Lung microvascular endothelial cell (primary cell): ENCODE data around the gene TBCD. TPM values are rescaled to one million over a fixed set of nuclear protein-coding genes. Genes with fewer than 3 reads are reported as not detected.

Experiments used
- DNase-seq, 2 donors: peaks; one replicate each; pipeline versions ENCODE4 v3.0.0 to v3.0.0-alpha.2; 2010; ENCODE audit warnings: low read depth in 2 of 2
- total RNA-seq: library from RNA; depleted of rRNA; stranded (reverse); fragments of >200 nt; gene quantifications from 2 replicates; pipeline ENCODE4 v1.2.1, GENCODE V29; 2014

TBCD gene
- total RNA-seq, 1 donor from 2014 or later, result 44.8 TPM

DNA sequence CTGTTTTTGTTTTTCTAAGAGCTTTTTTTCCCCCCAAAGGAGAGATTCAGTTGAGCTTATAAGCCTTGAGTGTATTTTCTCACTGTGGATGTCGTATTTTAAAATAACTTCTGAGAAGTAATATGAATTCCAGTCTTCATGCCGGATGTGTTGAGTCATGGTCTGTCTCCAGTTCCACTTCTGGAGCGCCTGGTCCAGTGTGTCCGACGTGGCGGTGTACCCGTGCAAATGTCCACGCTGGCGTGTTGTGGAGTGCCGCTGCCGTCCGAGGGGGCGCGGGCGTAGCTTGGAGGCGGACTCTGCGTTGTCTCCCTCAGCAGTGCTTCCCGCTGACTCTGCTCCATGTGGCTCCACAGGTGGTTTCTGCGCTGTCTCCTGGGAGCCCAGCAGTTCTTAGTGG is 148.9 kb downstream of the TBCD start:
- DNase-seq, result no peak

DNA sequence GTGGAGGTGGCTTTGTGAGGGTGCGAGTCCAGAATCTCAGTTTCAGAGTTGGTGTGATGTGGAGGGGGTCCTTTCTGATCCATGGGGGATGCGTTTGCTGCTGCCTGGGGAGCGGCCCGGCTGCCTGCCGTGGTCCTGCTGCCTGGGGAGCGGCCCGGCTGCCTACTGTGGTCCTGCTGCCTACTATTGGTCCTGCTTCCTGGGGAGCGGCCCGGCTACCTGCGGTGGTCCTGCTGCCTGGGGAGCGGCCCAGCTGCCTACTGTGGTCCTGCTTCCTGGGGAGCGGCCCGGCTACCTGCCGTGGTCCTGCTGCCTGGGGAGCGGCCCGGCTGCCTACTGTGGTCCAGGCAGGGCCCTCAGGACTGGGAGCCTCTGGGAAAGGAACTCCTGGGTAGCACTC is 149.5 kb downstream of the TBCD start:
- no peak for DNase-seq

DNA sequence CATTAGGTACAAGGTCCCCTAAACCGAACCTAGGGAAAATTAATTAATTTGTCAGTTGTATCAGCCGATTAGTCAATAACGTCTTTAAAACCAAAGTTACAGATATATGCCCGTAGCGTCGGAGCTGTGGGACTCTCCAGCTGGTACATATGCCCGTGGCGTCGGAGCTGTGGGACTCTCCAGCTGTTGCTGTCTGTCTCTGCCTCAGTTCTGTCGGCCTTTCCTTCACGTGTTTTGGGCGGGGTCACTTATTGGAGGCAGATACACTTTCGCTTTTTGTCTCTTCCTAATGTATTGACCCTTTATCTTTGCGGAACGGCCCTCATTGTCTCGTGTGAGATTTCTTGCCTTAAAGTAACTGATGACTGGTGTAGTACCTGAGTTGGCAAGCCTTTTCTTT is 150.0 kb downstream of the TBCD start:
- no peak for DNase-seq

DNA sequence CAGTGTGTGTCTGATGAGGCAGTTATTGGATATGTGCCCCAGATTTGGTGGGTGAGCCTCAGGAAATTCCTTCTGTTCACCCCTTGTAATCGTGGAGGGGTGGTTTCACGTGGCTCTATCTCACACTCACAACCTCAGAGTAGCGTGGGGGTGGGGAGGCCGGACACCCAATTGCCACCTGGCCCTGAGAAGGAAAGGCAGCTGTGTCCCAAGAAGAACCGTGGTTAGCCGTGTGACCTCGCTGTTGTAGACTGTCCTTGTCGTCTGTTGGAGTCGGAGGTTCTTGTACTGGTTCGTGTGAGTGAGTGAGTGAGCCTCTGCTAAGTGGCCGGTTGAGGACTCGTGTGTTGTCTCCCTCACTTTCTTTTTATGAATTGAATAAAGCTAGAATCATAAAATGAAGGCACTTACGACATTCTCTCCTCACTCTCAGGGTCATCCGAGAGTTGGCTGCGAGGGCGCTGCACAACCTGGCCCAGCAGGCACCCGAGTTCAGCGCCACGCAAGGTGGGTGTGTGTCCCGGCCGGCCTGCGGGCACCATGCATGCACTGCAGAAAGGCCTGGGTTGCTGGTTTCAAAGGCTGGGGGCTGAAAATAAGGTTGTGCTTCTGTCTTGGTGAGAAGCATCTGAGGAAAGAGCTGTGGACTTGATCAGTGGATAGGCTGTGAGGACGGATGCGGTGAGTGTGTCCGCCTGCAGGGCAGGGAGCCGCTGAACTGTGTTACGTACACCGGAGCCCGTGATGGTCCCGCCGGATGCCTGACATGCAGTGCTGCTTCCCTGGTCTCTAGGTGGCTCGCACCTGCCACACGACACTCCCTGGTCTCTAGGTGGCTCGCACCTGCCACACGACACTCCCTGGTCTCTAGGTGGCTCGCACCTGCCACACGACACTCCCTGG is 151.4 kb downstream of the TBCD start:
- no peak for DNase-seq

DNA sequence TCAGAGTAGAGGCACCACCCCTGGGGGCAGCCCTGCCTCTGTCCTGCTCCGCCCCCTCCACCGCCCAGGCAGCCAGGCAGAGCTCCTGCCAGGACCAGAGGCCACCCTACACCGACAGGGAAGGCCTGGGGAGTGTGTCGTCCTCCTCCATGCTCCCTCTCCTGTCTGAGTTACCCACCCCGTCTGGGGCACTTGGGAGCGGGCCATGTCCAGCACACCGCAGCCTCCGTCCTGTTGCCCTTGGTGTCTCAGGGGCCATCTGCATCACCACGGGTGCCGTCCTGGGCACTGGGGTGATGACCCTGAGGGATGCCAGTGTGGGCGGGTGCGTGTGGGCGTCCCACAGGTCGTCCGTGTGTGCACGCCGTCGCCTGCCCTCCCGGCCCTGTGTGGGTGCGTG is 153.3 kb downstream of the TBCD start:
- DNase-seq, result no peak

DNA sequence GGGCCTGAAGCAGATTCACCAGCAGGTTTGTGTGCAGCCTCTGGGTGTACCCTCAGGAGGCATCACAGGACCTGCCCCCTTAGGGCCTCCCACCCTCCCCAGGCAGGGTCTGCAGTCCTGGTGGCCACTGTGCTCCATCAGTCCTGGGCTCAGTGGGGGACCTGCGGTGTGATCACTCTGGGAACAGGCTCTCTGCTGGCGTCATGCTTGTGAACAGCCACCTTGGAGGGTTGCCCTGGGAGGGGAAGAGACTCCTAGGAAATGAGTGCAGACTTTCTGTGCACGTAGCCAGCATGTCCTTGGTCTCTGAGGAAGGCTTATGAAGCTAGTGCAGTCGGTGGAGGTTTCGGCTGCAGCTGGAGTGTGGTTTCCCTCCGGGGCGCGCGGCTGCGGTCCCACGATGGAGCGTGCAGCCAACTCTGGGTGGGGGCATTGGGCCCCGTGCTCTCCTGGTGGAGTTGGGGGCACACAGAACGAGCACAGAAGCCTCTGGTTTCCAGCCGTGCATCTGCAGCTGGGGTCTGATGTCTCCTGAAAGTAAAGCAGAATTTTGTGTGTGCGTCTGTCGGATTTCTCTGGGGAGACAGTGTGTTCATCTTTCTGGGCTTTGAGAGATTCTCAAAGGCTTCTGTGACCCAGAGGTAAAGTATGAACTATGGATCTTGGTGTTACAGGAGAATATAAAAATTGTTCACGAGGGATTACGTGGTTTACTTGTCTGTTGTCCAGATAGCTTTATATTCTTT is 156.1 kb downstream of the TBCD start:
- no peak for DNase-seq

DNA sequence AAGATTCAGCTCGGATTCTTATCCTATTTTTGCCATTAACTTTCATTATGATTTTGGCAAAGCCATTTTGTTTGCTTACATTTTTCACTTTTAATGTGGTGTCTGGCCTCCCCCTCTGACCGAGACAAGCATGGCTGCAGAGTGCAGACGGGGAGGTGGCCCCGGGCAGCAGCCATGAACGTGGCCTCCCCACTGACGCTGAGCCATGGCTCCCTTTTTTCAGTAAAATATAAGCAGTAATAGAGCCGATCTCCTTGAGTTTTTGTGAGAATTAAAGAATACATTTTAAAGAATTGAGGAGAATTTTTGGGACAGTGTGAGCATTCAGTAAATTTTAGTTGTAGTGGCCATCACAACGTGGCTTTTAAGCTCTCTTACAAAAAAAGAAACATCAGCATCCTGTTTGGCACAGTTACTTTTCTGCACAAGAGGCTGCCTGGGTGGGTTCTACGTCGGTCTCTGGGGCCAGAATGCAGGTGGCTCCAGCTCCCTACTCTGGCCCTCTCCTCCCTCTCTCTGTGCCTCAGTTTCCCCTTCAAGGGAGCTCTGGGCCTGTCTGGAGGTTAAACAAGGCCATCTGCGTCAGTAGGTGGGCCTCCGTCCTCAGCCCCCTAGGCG is 156.8 kb downstream of the TBCD start:
- no peak for DNase-seq

DNA sequence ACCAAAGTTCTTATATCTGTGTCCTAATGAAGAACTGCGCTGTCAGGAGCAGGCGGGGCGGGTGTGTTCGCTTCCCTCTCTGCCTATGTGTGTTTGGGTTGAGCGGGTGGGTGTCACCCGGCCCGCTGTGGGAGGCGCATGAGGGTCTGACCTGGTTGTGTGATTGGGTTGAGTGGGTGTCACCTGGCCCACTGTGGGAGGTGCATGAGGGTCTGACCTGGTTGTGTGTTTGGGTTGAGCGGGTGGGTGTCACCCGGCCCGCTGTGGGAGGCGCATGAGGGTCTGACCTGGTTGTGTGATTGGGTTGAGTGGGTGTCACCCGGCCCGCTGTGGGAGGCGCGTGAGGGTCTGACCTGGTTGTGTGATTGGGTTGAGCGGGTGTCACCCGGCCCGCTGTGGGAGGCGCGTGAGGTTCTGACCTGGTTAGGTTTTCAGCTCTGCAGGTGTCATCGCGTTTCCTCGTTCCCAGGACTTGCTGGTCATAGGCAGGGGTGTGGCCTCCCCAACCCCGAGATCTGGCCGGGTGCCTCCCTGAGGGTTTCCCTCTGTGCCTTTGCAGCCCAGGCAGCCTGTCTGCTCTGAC is 157.5 kb downstream of the TBCD start:
- DNase-seq, result no peak

DNA sequence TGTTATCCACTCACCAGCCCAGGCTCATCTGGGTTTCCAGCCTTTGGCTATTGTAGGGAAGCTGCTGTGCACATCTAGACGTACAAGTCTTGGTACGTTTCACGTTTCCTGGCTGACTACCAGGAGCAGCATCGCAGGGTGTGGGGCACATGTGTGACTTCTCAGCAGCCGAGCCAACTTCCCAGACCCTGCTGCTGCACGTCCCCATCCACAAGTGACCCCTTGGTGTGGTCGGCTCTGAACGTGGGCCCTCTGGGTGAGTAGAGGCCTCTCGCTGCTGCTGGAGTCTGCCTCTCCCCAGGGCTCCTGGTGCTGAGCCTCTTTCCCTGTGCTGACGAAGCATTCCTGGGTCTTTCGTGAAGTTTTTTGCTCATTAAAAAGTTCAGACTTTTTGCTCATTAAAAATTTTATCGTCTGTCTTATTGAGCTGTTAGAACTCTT is 158.2 kb downstream of the TBCD start:
- no peak for DNase-seq

DNA sequence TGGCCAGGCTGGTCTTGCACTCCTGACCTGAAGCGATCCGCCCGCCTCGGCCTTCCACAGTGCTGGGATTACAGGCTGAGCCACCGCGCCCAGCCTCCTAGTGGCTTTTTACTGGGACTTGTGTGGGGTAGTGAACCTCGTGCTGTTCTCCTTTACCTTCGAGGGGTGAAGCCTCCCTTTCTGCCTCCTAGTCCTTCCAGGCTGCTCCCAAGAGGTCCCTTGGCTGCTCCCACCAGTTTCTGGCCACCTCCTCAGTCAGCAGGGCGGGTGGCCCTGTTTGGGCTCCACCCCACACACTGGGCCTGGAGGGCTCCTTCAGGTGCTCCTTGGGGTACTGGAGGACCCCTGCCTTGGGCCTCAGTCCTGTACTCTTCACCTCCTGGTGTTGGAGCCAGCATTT is 158.9 kb downstream of the TBCD start:
- no peak for DNase-seq

DNA sequence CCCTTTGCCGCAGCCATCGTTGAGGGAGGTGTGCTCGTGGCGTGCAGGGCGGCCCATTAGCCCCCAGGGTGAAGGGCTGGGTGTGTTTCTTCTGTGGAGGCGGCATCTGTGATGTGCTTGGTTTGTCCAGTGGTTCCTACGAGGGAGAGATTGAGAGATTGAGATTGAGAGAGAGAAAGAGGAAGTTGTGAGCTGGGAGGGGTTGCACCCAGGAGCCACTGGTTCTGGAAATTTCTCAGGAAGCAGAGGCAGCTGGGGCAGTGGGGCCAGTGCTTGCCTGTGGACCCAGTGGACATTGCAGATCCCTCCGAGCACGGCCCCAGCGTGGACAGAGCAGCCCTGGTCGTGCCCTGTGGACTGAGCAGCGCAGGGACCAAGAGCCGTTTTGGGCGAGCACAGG is 160.0 kb downstream of the TBCD start:
- no peak for DNase-seq

DNA sequence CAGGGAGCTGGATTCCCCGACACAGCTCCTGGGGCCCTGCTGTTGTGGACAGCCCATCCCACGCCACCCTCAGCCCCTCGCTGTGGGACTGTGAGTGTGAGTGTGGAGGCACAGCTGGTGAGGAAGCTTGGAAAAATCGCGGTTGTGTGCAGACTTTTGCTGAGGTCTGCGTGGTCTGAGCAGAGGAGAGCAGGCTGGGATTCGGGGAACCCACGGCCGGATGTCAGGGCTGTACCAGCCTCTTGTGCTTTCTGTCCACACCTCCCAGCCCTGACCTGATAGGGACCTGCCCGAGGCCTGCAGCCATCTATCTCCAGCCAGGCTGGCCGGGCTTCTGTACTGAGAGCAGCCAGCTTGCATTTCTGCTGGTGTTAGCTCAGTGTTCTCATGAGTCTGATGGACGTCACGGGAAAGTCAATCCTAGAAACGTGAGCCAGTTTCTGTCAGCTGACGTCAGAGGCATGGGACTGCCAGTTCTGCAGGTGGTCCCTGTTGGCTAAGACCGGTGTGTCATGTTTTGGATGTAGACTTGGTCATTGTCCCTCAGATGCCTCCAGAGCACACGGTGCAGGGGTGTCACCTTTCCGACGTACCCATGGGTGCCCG is 160.7 kb downstream of the TBCD start:
- no peak for DNase-seq

DNA sequence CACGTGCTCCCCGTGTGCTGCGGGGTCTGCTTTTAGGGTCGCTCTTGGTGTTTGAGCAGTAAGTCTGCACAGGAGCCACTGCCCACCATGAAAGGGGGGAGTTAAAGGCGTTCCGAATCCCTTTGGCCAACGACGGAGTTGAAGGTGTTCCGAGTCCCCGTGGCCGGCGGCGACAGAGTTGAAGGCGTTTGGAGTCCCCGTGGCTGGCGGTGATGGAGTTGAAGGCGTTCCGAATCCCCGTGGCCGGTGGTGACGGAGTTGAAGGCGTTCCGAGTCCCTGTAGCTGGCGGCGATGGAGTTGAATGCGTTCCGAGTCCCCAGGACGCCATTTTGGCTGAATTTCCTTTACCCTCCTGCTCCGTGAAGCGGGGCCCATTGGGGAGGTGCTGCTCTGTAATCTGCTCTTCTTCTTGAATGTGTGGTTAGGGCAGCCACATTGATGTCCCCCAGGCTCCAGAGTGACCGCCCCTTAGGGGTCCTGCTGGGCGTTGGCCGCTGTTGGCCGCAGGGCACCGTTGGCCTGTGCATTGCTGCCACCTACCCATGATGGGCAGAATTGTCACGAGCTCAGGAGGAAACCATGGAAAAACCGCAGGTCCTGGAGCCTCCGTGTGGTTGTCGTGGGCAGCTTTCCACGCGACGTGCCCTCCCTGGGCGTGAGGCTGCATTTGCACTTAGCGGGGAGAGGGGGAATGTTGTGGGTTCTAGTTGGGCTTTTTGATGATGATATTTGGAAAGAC is 161.6 kb downstream of the TBCD start:
- DNase-seq, result peak; percentile 33 to 43

DNA sequence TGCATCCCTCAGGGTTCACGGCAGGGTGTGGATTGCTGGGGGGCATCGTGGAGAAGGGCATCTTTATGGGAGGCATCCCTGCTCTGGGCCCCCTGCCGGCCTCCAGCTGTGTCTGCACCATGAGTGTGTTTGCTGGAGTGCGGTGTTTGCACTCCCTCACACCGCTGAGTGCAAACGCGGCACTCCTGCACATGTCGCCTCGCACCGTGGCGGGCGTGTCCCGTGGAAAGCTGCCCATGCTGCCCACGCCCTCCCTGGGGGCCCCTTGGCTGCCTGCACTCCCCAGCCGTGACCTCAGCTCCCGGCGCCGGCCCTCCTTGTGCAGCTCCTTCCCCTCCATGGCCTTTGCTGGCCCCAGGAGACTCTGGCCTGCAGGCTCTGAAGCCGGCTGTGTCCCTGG is 162.5 kb downstream of the TBCD start:
- DNase-seq, result peak in 1 of 2 donors; percentile 33

DNA sequence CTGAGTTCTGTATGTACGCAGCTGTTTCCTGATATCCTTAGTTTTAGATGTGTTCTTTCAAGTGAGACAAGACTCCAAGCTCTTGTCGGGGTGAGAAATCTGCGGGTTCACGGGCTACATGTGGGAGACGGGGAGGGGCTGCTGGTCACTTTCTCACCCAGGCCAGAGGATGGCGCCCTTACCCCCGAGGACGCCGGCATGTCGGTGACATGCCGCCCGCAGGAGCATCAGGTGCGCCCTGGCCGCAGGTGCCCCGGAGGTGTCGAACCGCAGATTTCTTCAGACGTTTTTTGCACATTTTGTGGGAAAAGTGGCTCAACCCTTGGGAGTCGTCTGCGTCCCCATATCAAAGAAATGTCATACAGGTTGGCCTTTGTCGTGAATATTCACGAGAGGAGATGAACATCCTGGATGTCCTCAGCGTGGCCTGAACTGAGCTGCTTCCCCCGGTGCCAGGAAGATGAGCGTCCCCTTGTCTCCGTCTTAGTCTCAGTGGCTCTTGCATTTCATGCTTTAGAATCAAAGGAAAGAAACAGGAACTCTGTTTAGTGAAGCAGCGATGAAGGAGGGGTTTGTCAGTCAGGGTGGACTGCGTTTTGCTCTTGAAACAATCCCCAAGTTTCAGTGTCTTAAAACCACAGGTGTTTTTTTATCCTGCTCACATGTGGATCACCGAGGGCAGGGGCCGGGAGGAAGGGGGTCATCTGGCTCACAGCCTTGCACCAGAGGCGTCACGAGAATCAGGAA is 163.3 kb downstream of the TBCD start:
- peak in 1 of 2 donors; percentile 16 for DNase-seq

DNA sequence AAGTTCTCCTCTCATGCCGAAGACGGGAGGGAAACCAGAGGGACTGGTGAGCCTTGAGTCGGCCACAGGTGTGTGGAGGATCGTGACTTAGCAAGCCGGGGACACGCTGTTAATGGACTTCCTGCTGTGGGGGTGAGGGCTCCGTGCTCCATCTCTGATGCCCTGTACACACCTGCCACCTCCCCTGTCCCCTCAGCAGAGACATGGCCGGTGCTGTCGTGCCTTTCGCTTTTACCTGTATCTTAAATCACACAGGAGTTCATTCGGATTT is 163.8 kb downstream of the TBCD start:
- DNase-seq, result no peak

DNA sequence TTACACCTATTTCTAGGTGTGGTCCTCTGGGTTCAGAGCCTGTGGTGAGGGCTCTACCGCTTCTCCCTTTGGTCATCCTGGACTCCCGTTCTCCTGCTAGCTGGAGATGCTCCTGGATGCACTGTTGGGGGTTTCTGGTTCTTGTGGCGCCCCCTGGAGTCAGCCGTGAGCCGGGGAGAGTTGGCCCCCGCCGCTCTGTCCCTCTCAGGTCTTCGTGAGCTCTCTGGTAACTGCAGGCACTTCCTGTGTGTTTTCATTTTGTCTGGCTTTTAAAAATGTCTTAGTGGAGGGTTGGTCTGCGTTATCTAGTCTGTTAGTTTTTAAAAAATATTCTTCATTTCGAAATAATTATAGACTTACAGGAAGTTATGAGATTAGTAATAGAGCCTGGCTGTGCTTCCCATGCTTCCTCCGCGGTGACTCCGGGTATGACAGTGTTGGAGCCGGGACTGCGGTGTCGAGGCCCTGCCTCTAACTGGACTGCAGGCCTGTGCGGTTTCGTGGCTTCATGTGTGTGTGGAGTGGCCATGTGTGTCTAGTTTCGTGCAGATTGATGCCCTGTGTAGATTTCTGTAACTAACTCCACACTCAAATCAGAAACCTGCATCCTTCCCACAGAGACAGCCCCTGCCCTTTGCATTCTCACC is 166.0 kb downstream of the TBCD start:
- DNase-seq, result peak; percentile 49 to 70

DNA sequence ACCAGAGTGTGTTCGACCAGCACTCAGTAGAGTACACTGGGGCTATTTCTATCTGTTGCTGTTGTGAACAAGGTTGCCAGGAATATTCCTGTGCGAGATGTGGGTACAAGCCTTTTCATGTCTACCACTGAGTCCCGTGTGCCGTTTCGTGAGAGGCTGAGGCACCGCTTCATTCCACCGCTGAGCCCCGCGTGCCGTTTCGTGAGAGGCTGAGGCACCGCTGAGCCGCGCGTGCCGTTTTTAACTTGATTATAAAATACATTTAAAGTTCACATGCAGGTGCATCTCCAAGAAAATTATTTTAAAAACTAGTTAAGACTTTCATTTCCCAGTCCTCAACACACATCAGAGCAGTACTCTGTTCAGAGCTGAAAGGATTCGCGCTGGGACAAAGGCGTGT is 166.6 kb downstream of the TBCD start:
- no peak for DNase-seq

DNA sequence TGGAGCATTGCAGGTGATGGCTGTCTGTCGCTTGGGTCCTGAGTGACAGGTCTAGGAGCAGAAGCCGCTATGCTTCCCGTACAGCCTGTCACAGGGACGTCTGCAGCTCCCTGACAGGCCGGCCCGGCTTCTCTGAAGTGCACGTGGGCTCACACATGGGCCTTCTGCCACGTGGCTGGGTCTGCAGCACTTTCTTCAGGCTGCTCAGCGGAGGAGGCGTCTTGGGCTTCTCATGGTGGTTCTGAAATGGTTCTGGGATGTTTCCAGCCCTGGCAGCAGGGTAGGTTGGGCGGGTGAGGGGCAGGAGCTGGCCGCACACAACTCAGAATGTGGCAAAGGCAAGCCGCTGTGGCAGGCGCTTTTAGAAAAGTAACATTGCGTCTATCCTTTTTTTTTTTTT is 168.3 kb downstream of the TBCD start:
- DNase-seq, result no peak

DNA sequence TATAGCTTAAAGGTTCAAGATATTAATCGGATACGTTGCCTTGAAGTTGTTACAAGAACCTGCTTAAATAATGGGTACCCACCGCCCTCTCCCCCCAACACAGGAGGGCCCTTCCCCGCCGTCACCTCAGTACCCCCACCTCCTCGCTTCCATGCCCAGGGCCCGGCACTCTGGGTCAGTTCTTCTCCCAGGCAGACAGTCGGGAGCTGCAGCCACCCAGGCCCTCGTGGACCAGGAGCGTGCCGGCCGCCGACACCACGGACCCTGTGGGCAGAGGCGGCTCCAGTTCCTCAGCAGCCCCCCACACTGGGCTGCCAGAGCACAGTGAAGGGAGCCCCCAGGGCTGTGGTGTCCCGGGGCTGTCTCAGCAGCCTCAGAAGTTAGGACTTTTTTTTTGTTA is 168.8 kb downstream of the TBCD start:
- DNase-seq, result no peak
